Astrocyte (in vitro differentiated cells and primary cell): Measurements from ENCODE around the gene YBX1. TPM values are rescaled to one million over a fixed set of nuclear protein-coding genes. Genes with fewer than 3 reads are reported as not detected.

Experiments
- DNase-seq: peaks from one replicate; pipeline ENCODE4 v3.0.0-alpha.2; 2010; ENCODE audit warnings: low read depth
- FAIRE-seq: peaks from 2 replicates; lab custom pipeline; 2011; peaks lifted over from hg19 to GRCh38; lab: Jason Lieb, UNC
- H2AFZ ChIP-seq: 2 replicates; pipeline ENCODE4 v1.6.0; 2012; ENCODE audit warnings: low read depth, low read length, inconsistent platforms
- H3K27ac ChIP-seq: 2 replicates; pipeline ENCODE4 v1.5.1; 2011; ENCODE audit warnings: low read depth, low read length, inconsistent platforms
- H3K27me3 ChIP-seq: 2 replicates; pipeline ENCODE4 v1.6.0; 2011; ENCODE audit warnings: low read length, inconsistent platforms; ENCODE audit not compliant: insufficient read depth
- H3K36me3 ChIP-seq: 2 replicates; pipeline ENCODE4 v1.5.1; 2011; ENCODE audit warnings: low read length, inconsistent platforms; ENCODE audit not compliant: insufficient read depth
- H3K4me1 ChIP-seq: 2 replicates; pipeline ENCODE4 v1.5.1; 2011; ENCODE audit warnings: low read length, inconsistent platforms; ENCODE audit not compliant: insufficient read depth
- H3K4me2 ChIP-seq: 2 replicates; pipeline ENCODE4 v1.6.0; 2012; ENCODE audit warnings: low read length, inconsistent platforms
- H3K4me3 ChIP-seq: 2 replicates; pipeline ENCODE4 v1.5.1; 2011; ENCODE audit warnings: low read depth, mild to moderate bottlenecking, low read length, inconsistent platforms; ENCODE audit not compliant: insufficient read depth
- H3K79me2 ChIP-seq: 2 replicates; pipeline ENCODE4 v1.6.0; 2012; ENCODE audit warnings: mild to moderate bottlenecking, low read length, inconsistent platforms; ENCODE audit not compliant: insufficient read depth
- H3K9ac ChIP-seq: 2 replicates; pipeline ENCODE4 v1.6.0; 2012; ENCODE audit warnings: mild to moderate bottlenecking, low read length, inconsistent platforms
- H3K9me3 ChIP-seq: 2 replicates; pipeline ENCODE4 v1.5.1; 2012; ENCODE audit warnings: low read depth, mild to moderate bottlenecking, low read length, inconsistent platforms; ENCODE audit not compliant: insufficient read depth
- H4K20me1 ChIP-seq: 2 replicates; pipeline ENCODE4 v1.6.0; 2012; ENCODE audit warnings: low read length, inconsistent platforms; ENCODE audit not compliant: insufficient read depth
- H3K27ac Mint-ChIP-seq: one replicate; pipeline ENCODE4 v1.8.0; 2021; ENCODE audit warnings: mild to moderate bottlenecking, mixed read lengths; ENCODE audit not compliant: unreplicated experiment
- H3K27me3 Mint-ChIP-seq: one replicate; pipeline ENCODE4 v1.8.0; 2021; ENCODE audit warnings: low read depth, mixed read lengths; ENCODE audit not compliant: unreplicated experiment
- H3K36me3 Mint-ChIP-seq: one replicate; pipeline ENCODE4 v1.8.0; 2021; ENCODE audit warnings: low read depth, mixed read lengths; ENCODE audit not compliant: unreplicated experiment
- H3K4me1 Mint-ChIP-seq: one replicate; pipeline ENCODE4 v1.8.0; 2021; ENCODE audit warnings: low read depth, mixed read lengths; ENCODE audit not compliant: unreplicated experiment
- H3K4me3 Mint-ChIP-seq: one replicate; pipeline ENCODE4 v1.8.0; 2021; ENCODE audit warnings: mild to moderate bottlenecking, moderate library complexity, mixed read lengths; ENCODE audit not compliant: unreplicated experiment
- H3K9me3 Mint-ChIP-seq: one replicate; pipeline ENCODE4 v1.8.0; 2021; ENCODE audit warnings: mild to moderate bottlenecking, mixed read lengths; ENCODE audit not compliant: unreplicated experiment
- CTCF ChIP-seq: IDR thresholded peaks from 2 replicates; pipeline ENCODE4 v1.5.1; 2011; ENCODE audit warnings: low read depth, mild to moderate bottlenecking, inconsistent platforms, low read length, moderate library complexity; ENCODE audit not compliant: insufficient read depth
- EZH2 ChIP-seq: IDR thresholded peaks from 2 replicates; pipeline ENCODE4 v1.6.1; 2012; ENCODE audit warnings: mild to moderate bottlenecking, low read length, inconsistent platforms; ENCODE audit not compliant: insufficient read depth
- total RNA-seq: library from RNA; stranded (reverse); gene quantifications from 2 replicates; pipeline ENCODE4 v1.2.1, GENCODE V29; 2021

YBX1 gene
- total RNA-seq, 1 donor from 2014 or later = 872 TPM

DNA sequence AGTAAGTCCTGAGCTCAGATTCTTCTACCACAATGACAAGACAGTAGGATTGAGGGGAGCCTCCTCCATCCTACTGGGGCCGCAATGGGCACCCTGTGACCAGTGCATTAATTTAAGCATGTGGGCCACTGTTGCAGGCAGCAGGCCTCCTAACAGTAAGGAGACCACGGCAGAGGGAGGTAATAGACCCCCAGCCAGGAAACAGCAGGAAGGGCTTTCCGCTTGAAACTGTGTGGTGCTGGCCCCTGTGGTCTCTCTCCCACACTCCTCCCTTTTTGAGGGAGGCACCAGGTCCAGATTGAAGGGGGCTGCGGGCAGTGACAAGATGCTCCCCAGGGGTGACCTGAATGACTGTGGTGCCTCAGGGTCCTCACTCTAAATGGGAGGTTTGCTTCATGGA, 59.5 kb downstream of the YBX1 start:
- H3K36me3 Mint-ChIP-seq = peaks cover 9% of the 10 kb centered on the region
- Histone ChIP-seq H3K4me3 (no peak overlapping the region), H3K4me2 (no peak overlapping the region), H3K27me3 (no peaks in the 10 kb centered on the region), H4K20me1 (peaks cover 18% of the 10 kb centered on the region), H3K9me3 (no peaks in the 10 kb centered on the region), H3K27ac (no peak overlapping the region), H3K4me1 (no peaks in the 10 kb centered on the region), H3K36me3 (no peaks in the 10 kb centered on the region), H3K9ac (no peak overlapping the region), H2AFZ (no peak overlapping the region), H3K79me2 (no peaks in the 10 kb centered on the region)
- TF ChIP-seq EZH2 = no peak
- TF ChIP-seq CTCF = no peak
- DNase-seq (no peak), FAIRE-seq (no peak)
- peaks cover 5% of the 10 kb centered on the region for H3K4me1 Mint-ChIP-seq
- H3K27ac Mint-ChIP-seq = no peak overlapping the region
- peaks cover 3% of the 10 kb centered on the region for H3K27me3 Mint-ChIP-seq
- H3K9me3 Mint-ChIP-seq = peaks cover 2% of the 10 kb centered on the region
- no peak overlapping the region for H3K4me3 Mint-ChIP-seq

GRCh38 chr1:42742141-42742540, 59.9 kb downstream of the YBX1 start:
- peaks cover 22% of the 10 kb centered on the region for H4K20me1 ChIP-seq
- H3K79me2 ChIP-seq = no peaks in the 10 kb centered on the region
- H3K9me3 ChIP-seq = no peaks in the 10 kb centered on the region
- Mint-ChIP-seq H3K27ac (no peak overlapping the region), H3K36me3 (peaks cover 13% of the 10 kb centered on the region), H3K9me3 (peaks cover 2% of the 10 kb centered on the region), H3K4me1 (peaks cover 5% of the 10 kb centered on the region), H3K27me3 (peaks cover 3% of the 10 kb centered on the region), H3K4me3 (no peak overlapping the region)
- H2AFZ ChIP-seq = no peak overlapping the region
- no peak overlapping the region for H3K4me3 ChIP-seq
- FAIRE-seq = no peak
- H3K9ac ChIP-seq = no peak overlapping the region
- no peaks in the 10 kb centered on the region for H3K36me3 ChIP-seq
- TF ChIP-seq EZH2 (no peak), CTCF (no peak)
- H3K27me3 ChIP-seq = no peaks in the 10 kb centered on the region
- no peak overlapping the region for H3K27ac ChIP-seq
- no peak for DNase-seq
- no peaks in the 10 kb centered on the region for H3K4me1 ChIP-seq
- no peak overlapping the region for H3K4me2 ChIP-seq

DNA sequence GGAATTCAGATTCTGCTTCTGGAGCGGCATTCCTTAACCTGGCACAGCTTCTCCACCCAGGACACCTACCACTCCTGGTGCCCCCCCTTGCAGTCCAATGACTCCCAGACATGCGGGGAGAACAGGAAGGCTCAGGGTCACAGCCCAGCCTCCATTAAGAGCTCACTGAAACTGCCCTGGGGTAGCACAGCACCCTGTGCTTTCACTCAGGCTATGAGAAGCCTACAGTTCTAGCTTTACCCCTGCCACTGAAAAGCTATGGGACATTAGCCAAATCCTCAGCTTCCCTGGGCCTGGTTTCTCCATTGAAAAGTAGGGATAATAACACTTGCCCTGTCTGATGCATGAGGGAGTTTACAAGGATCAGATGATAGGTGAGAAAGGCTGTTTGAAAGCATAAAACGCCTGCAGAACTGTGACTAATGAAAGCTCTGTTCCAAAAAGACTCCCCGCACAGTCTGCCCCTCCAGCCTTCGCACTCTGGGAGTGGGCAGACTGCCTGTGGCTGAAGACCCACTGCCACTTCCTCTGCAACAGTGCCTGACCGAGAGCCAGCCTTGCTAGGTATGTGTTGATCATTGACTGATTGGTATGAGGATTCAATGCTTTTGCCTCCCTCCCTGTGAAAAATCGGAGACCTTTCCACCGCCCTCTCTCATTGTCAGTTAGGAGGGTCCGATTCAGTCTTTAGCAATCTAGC, 60.5 kb downstream of the YBX1 start:
- no peaks in the 10 kb centered on the region for H3K79me2 ChIP-seq
- no peak for DNase-seq
- H3K4me1 Mint-ChIP-seq = peaks cover 5% of the 10 kb centered on the region
- no peaks in the 10 kb centered on the region for H3K9me3 ChIP-seq
- H3K4me2 ChIP-seq = no peak overlapping the region
- TF ChIP-seq CTCF (no peak), EZH2 (no peak)
- H2AFZ ChIP-seq = no peak overlapping the region
- H3K4me3 ChIP-seq = no peak overlapping the region
- H3K27ac ChIP-seq = no peak overlapping the region
- FAIRE-seq = no peak
- H4K20me1 ChIP-seq = peaks cover 29% of the 10 kb centered on the region
- no peak overlapping the region for H3K27ac Mint-ChIP-seq
- no peaks in the 10 kb centered on the region for H3K4me1 ChIP-seq
- H3K9ac ChIP-seq = no peak overlapping the region
- H3K4me3 Mint-ChIP-seq = no peak overlapping the region
- H3K36me3 Mint-ChIP-seq = peaks cover 13% of the 10 kb centered on the region
- H3K9me3 Mint-ChIP-seq = peaks cover 2% of the 10 kb centered on the region
- peaks cover 3% of the 10 kb centered on the region for H3K27me3 Mint-ChIP-seq
- no peaks in the 10 kb centered on the region for H3K27me3 ChIP-seq
- peaks cover 3% of the 10 kb centered on the region for H3K36me3 ChIP-seq
